ENCODE measurements around the gene TP53RK.
A peak's percentile ranks its signal among the peaks of the same experiment; 100 is the strongest.
"Not testable (repeated sequence)": the region's sequence is repeated elsewhere in the genome, so short reads cannot be mapped to it uniquely, and the experiment has no call there.

TP53RK gene

GRCh38 chr20:46683011-46683667, 6.1 kb downstream of the TP53RK start:
- DNase-seq (ENCODE audit: low read depth) = no peak

GRCh38 chr20:46682063-46682821, 7.0 kb downstream of the TP53RK start:
- DNase-seq (ENCODE audit: low read depth) = no peak

- peak; percentile 58 for DNase-seq (ENCODE audit: low read depth)
These were observed 8.0 kb downstream of the TP53RK start for GRCh38 chr20:46681032-46681854.

GRCh38 chr20:46680684-46681031, 8.6 kb downstream of the TP53RK start:
- no peak for DNase-seq (ENCODE audit: low read depth)

- no peak for DNase-seq (ENCODE audit: low read depth)
These were observed 10.7 kb downstream of the TP53RK start for GRCh38 chr20:46678516-46678915.

- no peak for DNase-seq (ENCODE audit: low read depth)
These were observed 11.6 kb downstream of the TP53RK start for GRCh38 chr20:46677608-46678007.

- not testable (repeated sequence) for DNase-seq (ENCODE audit: low read depth)
These were observed 12.5 kb downstream of the TP53RK start for GRCh38 chr20:46676649-46677316.

GRCh38 chr20:46674253-46675083, 14.8 kb downstream of the TP53RK start:
- no peak for DNase-seq (ENCODE audit: low read depth)

GRCh38 chr20:46673394-46674252, 15.6 kb downstream of the TP53RK start:
- DNase-seq (ENCODE audit: low read depth) = no peak

GRCh38 chr20:46672543-46673148, 16.6 kb downstream of the TP53RK start:
- no peak for DNase-seq (ENCODE audit: low read depth)

- DNase-seq (ENCODE audit: low read depth) = no peak
These were observed 17.2 kb downstream of the TP53RK start for GRCh38 chr20:46671866-46672542.

- no peak for DNase-seq (ENCODE audit: low read depth)
These were observed 18.4 kb downstream of the TP53RK start for GRCh38 chr20:46670585-46671584.

GRCh38 chr20:46670228-46670584, 19.0 kb downstream of the TP53RK start:
- DNase-seq (ENCODE audit: low read depth) = no peak

- DNase-seq (ENCODE audit: low read depth) = no peak
These were observed 22.3 kb downstream of the TP53RK start for GRCh38 chr20:46666818-46667515.

- DNase-seq (ENCODE audit: low read depth) = no peak
These were observed 22.9 kb downstream of the TP53RK start for GRCh38 chr20:46666306-46666705.

- no peak for DNase-seq (ENCODE audit: low read depth)
These were observed 23.6 kb downstream of the TP53RK start for GRCh38 chr20:46665602-46666001.

- no peak for DNase-seq (ENCODE audit: low read depth)
These were observed 25.7 kb downstream of the TP53RK start for GRCh38 chr20:46663531-46663930.

- DNase-seq (ENCODE audit: low read depth) = no peak
These were observed 27.6 kb downstream of the TP53RK start for GRCh38 chr20:46661659-46662058.
